ENCODE results near the gene ARL4C. TPM values are rescaled to one million over a fixed set of nuclear protein-coding genes. Genes with fewer than 3 reads are reported as not detected.

The ARL4C gene
- polyA plus RNA-seq, 4 donors: 38.7 to 55.2 (median 52.0) TPM

DNA sequence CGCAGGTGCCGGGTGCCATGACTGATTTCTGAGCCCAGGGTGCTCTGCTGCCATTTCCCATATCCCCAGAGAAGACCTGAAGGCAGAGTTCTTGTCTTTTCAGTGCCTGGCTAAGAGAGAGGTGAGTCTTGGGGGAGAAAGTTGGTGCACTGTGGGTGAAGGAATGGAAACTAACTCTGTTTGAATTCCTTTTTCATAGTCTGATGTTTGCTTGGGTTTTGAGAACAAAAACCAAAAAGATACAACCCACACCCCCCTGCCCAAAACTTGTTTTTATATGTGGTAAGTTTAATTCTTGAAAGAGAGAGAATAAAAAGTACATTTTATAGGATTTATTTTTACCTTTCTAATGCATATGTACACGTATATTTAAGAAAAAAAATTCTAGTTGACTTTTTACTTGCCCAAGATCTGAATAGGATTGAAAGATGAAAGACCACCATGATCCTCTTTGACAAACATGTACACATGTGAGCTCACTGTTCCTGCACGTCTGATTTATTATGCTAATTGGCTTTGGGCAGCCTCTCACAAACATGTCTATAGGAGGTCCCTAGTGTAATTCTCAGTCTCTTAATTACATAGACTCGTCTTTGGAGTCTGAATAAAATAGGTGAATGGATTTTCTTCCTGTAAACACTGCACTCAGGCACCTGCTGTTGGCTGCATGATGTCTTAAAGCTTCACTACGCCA is 46.3 kb downstream of the ARL4C start:
- no peak for DNase-seq (ENCODE audit: low read depth in 4 of 4, low spot score in 2 of 4)

DNA sequence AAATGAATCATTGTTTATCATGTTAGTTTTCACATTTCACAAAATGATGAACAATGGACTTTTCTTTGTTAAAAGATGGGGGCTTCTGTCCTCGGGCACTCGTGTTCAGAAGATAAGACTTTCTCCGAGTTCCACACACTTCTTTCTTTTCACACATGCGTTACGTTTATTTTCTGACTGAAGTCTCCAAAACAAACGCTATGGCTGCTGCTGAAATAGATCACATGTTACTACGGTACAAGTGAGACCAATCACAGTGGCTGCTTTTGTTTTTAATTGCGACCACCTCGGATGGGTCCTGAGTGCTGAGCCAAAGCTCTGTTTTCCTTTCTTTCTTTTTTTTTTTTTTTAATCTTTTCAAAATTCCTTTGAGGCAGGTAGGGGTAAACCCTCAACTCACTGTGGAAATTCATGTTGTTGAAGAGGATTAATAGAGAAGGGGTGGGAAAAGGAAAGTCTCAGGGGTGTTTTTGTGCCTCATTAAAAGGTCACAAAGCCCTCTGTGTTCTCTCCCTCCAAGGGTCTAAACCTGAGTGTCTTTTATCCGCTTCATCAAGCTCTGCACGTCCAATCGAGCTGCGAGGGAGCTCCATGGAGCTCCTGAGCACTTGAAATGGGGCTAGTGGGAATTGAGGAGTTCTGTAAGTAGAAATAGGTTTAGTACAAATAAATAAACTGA is 48.2 kb downstream of the ARL4C start:
- no peak for DNase-seq (ENCODE audit: low read depth in 4 of 4, low spot score in 2 of 4)

DNA sequence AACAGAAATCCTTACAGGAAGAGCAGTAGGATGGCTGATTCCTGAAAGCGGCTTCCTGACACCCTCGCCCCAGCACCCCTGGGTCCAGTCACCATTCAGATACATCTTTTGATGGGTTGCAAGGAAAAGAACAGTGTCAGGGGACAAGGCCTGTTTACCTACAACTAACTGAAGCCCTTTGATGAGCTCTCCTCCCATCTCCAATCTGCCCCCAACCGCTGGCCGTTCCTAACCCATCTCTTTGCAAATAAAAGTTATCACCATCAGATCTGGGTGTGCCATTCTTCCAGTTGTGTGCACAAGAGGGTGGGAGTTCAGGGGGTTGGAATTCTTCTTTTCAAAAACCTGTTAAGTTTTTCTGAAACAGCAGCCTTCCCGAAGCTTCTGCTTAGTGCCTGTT is 48.9 kb downstream of the ARL4C start:
- no peak for DNase-seq (ENCODE audit: low read depth in 4 of 4, low spot score in 2 of 4)

DNA sequence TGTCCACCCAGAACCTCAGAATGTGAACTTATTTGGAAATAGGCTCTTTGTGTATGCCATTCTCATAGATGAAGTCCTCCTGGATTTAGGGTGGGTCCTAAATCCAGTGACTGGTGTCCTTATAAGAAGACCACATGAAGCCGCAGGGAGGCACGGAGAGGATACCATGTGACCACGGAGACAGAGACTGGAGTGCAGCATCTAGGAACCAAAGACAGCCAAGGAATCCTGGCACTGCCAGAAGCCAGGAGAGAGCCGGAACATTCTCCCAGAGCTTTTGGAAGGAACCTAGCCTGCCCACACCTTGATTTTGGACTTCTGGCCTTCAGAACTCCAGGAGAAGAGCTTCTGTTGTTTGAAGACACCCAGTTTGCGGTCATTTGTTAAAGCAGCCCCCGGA is 49.7 kb downstream of the ARL4C start:
- DNase-seq (ENCODE audit: low read depth in 4 of 4, low spot score in 2 of 4): no peak

DNA sequence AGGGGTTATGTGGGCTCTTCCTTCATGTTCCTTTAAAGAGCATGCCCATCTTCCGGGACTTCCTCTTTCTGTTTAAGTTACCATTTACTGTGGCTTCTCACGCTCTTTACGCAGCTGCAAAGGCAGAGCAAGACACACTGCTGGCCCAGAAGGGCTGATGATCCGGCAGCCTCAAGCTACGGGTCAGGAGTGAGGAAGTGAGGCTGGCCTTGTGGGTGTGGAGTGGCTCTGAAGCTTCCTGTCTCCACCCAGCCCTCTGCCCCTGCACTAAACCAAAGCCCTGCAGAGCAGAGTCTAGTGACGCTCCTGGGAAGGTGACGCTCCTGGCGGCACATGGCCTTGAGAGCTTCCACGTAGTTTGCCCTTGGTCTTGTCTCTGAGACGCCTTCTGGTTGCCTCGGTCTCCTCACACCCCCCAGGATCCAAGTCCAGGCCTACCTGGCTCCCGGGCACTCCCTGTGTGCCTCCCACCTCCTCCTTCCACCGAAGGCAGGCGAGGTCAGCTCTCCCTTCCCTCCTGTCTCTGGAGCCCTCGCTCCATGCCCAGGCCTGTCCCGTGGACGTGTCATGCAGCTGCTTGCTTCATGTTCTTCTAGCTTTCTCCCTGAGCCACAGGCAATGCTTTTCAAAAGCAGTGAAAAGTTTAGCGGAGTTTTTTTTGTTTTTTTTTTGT is 50.3 kb downstream of the ARL4C start:
- no peak for DNase-seq (ENCODE audit: low read depth in 4 of 4, low spot score in 2 of 4)

DNA sequence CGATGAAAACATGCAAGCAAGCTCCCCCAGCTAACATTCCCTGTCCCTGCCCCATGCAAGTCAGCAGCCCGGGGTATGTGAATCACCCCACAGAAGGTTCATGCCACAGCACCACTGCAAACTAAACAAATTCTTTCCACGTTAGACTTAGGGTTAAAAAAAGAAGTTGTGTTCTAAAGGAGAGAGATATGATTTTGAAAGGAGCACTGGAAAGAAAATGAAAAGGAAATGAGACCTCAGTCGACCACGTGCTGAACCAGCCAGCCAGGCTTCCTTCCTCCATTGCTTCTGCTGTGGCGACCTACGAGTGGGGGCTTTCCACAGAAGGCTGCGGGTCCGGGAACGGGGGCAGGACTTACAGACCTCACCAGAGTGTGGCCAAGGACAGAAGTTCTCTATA is 52.0 kb downstream of the ARL4C start:
- no peak for DNase-seq (ENCODE audit: low read depth in 4 of 4, low spot score in 2 of 4)

DNA sequence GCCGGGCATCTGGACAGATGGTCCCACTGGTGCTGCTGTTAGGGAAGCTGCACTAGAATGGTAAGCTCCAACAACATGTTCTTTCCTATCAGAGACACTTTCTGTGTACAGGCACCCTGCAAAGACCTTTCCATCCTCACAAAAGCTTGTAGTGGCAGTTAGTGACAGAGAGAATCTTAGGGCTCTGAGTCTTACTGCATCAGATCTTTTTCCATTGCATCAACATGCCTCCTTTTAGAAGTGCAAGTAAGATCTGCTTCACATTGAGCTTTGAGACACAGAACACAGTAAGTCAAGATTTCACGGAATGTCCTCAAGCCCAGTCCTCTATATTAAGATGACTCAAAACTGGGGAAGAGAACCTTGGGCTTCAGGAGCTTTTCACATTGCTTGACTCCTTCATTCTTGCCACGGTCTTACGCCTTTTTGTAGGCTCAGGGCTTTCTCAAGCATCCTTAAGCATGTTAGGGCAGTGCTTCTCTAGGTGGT is 52.6 kb downstream of the ARL4C start:
- no peak for DNase-seq (ENCODE audit: low read depth in 4 of 4, low spot score in 2 of 4)

Data from left renal cortex interstitium (tissue), 4 donors.